ENCODE measurements around the gene PLCB3. TPM values are rescaled to one million over a fixed set of nuclear protein-coding genes. Genes with fewer than 3 reads are reported as not detected.

Gene PLCB3
- total and polyA plus RNA-seq, 2 donors (not counting 3 experiments of a cell fraction or from before 2014, with no cell fraction given): 32.3 to 61.1 TPM

DNA sequence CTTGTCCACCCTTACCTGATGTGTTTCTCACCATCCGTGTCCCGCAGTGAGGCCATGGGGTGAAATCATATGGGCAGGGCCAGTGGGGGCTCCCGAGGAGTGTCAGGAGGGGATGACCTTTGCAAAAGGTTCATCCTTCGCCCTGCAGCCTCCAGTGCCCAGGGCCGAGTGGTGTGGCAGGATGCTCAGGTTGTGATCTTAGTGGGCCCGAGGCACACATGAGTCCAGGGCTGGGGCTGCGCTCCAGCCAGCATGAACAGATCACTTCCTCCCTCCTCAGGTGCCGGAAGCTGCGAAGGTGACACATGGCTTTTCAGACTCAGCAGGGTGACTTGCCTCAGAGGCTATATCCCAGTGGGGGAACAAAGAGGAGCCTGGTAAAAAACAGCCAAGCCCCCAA is 13.3 kb upstream of the PLCB3 start:
- FAIRE-seq (no peak), DNase-seq (ENCODE audit: low read depth, low spot score) (no peak)
- Histone ChIP-seq H3K36me3 (ENCODE audit: control insufficient read depth in 2 of 2, extremely low read depth in 1 of 2, insufficient read depth in 2 of 2, low read length in 2 of 2) (peaks cover 6 to 10% of the 10 kb centered on the region in 2 experiments), H3K9me1 (replicated peaks; ENCODE audit: control insufficient read depth, extremely low read depth, insufficient read depth, low read length) (no peaks in the 10 kb centered on the region), H3K79me2 (ENCODE audit: control insufficient read depth, insufficient read depth, low read length) (peaks cover 13% of the 10 kb centered on the region), H3K9me3 (replicated peaks; ENCODE audit: control insufficient read depth, insufficient read depth, low read length) (no peaks in the 10 kb centered on the region), H3K4me3 (replicated peaks in 1 of 3; ENCODE audit: insufficient read depth in 1 of 3, low read depth in 1 of 3, low read length in 3 of 3) (no peak overlapping the region), H3K27ac (ENCODE audit: insufficient read depth, low read depth, low read length) (no peak overlapping the region), H3K4me2 (ENCODE audit: insufficient read depth, low read length) (no peak overlapping the region), H2AFZ (ENCODE audit: low read depth, low read length) (no peak overlapping the region), H3K9ac (replicated peaks; ENCODE audit: extremely low read depth, insufficient read depth, low read length) (no peak overlapping the region), H3K4me1 (ENCODE audit: control insufficient read depth, extremely low read depth, insufficient read depth, low read length) (peaks cover 18% of the 10 kb centered on the region), H4K20me1 (replicated peaks; ENCODE audit: control insufficient read depth, extremely low read depth, insufficient read depth, low read length) (no peaks in the 10 kb centered on the region), H3K27me3 (ENCODE audit: control insufficient read depth in 2 of 2, insufficient read depth in 2 of 2, low read length in 2 of 2) (no peaks in the 10 kb centered on the region)
- TF ChIP-seq, protein P1, sequence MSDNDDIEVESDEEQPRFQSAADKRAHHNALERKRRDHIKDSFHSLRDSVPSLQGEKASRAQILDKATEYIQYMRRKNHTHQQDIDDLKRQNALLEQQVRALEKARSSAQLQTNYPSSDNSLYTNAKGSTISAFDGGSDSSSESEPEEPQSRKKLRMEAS (IDR thresholded peaks at IDR 0.05; ENCODE audit: insufficient read depth, insufficient read length): no peak
- no peak for TF ChIP-seq POLR2AphosphoS5 (IDR thresholded peaks at IDR 0.05; ENCODE audit: insufficient read depth, low read depth, low read length)
- no peak for TF ChIP-seq GATA2 (IDR thresholded peaks at IDR 0.05; ENCODE audit: insufficient read depth, insufficient read length, low read depth, low read length)
- TF ChIP-seq, protein P2, sequence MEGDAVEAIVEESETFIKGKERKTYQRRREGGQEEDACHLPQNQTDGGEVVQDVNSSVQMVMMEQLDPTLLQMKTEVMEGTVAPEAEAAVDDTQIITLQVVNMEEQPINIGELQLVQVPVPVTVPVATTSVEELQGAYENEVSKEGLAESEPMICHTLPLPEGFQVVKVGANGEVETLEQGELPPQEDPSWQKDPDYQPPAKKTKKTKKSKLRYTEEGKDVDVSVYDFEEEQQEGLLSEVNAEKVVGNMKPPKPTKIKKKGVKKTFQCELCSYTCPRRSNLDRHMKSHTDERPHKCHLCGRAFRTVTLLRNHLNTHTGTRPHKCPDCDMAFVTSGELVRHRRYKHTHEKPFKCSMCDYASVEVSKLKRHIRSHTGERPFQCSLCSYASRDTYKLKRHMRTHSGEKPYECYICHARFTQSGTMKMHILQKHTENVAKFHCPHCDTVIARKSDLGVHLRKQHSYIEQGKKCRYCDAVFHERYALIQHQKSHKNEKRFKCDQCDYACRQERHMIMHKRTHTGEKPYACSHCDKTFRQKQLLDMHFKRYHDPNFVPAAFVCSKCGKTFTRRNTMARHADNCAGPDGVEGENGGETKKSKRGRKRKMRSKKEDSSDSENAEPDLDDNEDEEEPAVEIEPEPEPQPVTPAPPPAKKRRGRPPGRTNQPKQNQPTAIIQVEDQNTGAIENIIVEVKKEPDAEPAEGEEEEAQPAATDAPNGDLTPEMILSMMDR (IDR thresholded peaks at IDR 0.05; ENCODE audit: extremely low read depth in 1 of 2, insufficient read depth in 1 of 2, low read depth in 1 of 2, low read length in 2 of 2): no peak
- no peak for TF ChIP-seq JUN (IDR thresholded peaks at IDR 0.05; ENCODE audit: borderline replicate concordance, insufficient read depth, insufficient read length, low read depth)
- no peak for TF ChIP-seq FOS (IDR thresholded peaks at IDR 0.05; ENCODE audit: borderline replicate concordance, insufficient read depth, low read length)
- no peak for TF ChIP-seq EZH2 (IDR thresholded peaks at IDR 0.05; ENCODE audit: borderline replicate concordance, low read depth, low read length, severe bottlenecking)
- no peak for TF ChIP-seq POLR2A (IDR thresholded peaks at IDR 0.05; ENCODE audit: low read depth, low read length)
- no peak for TF ChIP-seq MYC (IDR thresholded peaks at IDR 0.05; ENCODE audit: low read depth, low read length)
- dilution Hi-C loops (cut with MboI; ENCODE audit: extremely low pct_ligation_motif_present, low sequenced_read_pairs): no loop called here
- POLR2A ChIA-PET: no interaction called here
- BruUV-seq (replicated peaks): no TSS peak
- intact Hi-C loops (cut with micrococcal nuclease): no loop called here
- CTCF ChIA-PET: interaction anchor here (1.6 to 2.2 kb wide), 2 partner anchors 7 to 12 kb away, joined by 4 to 6 read pairs; partner anchors contain the start of genes NUDT22 and TRPT1

All from endothelial cell of umbilical vein (primary cell).